ENCODE results near the gene ENKD1.

ENKD1 gene

GRCh38 chr16:67661886-67662652 is 4.5 kb downstream of the ENKD1 start:
- no peak for DNase-seq

GRCh38 chr16:67661101-67661761 is 5.3 kb downstream of the ENKD1 start:
- DNase-seq, result peak; percentile 20

GRCh38 chr16:67660564-67661028 is 6.0 kb downstream of the ENKD1 start, which contains the start of gene PARD6A:
Gene PARD6A, plus strand, starts transcription at chr16:67660960. Its CDS starts 79 bp downstream, at chr16:67661039.
- DNase-seq, result peak; percentile 97

- peak; percentile 87 for DNase-seq
These were observed 6.6 kb downstream of the ENKD1 start, which contains the start of gene ACD for GRCh38 chr16:67659675-67660563. Gene ACD, minus strand, starts transcription at chr16:67660260. Its CDS starts 40 bp downstream, at chr16:67660220.

- no peak for DNase-seq
These were observed 7.5 kb downstream of the ENKD1 start for GRCh38 chr16:67658849-67659674.

GRCh38 chr16:67657751-67658518 is 8.6 kb downstream of the ENKD1 start:
- no peak for DNase-seq

GRCh38 chr16:67657017-67657608 is 9.4 kb downstream of the ENKD1 start:
- no peak for DNase-seq

GRCh38 chr16:67656344-67657016 is 10.1 kb downstream of the ENKD1 start:
- DNase-seq, result no peak

- DNase-seq, result no peak
These were observed 11.2 kb downstream of the ENKD1 start for GRCh38 chr16:67655363-67655762.

- DNase-seq, result no peak
These were observed 12.1 kb downstream of the ENKD1 start for GRCh38 chr16:67654403-67654911.

- DNase-seq, result no peak
These were observed 12.7 kb downstream of the ENKD1 start for GRCh38 chr16:67653789-67654402.

- peak; percentile 20 for DNase-seq
These were observed 13.3 kb downstream of the ENKD1 start for GRCh38 chr16:67653128-67653788.

GRCh38 chr16:67652578-67653127 is 13.9 kb downstream of the ENKD1 start:
- DNase-seq, result no peak

- no peak for DNase-seq
These were observed 14.7 kb downstream of the ENKD1 start for GRCh38 chr16:67651847-67652246.

GRCh38 chr16:67651039-67651438 is 15.5 kb downstream of the ENKD1 start:
- no peak for DNase-seq

- no peak for DNase-seq
These were observed 16.5 kb downstream of the ENKD1 start for GRCh38 chr16:67650023-67650422.

- no peak for DNase-seq
These were observed 17.0 kb downstream of the ENKD1 start for GRCh38 chr16:67649494-67649931.

- DNase-seq, result no peak
These were observed 17.7 kb downstream of the ENKD1 start for GRCh38 chr16:67648764-67649407.

Measured in fibroblast of upper back skin (primary cell).